ENCODE results near the gene SMC3. TPM values are rescaled to one million over a fixed set of nuclear protein-coding genes. Genes with fewer than 3 reads are reported as not detected.

SMC3 gene
- total and polyA plus RNA-seq, 2 experiments from 2014 or later, result 72.3 to 320 TPM

GRCh38 chr10:110629680-110630191 is 62.2 kb downstream of the SMC3 start:
- H3K4me3 Mint-ChIP-seq, result no peak overlapping the region
- Histone ChIP-seq H3K36me3 (ENCODE audit: insufficient read depth) (no peaks in the 10 kb centered on the region), H3K4me1 (ENCODE audit: insufficient read depth) (peaks cover 7% of the 10 kb centered on the region; the same call in 1 of the 2 replicates), H3K4me2 (no peak overlapping the region), H3K27ac (ENCODE audit: low read depth) (no peak overlapping the region), H4K20me1 (replicated peaks; ENCODE audit: insufficient read depth) (no peaks in the 10 kb centered on the region), H3K4me3 (no peak overlapping the region), H2AFZ (peak overlapping the region; percentile 50; the same call in 1 of the 2 replicates), H3K27me3 (ENCODE audit: insufficient read depth) (no peaks in the 10 kb centered on the region), H3F3A (replicated peaks; ENCODE audit: low read depth) (no peaks in the 10 kb centered on the region), H3K9me2 (ENCODE audit: insufficient read depth) (no peaks in the 10 kb centered on the region), H3K79me2 (replicated peaks; ENCODE audit: insufficient read depth) (no peaks in the 10 kb centered on the region)
- ATAC-seq, result no peak
- no peak for TF ChIP-seq NANOG (IDR thresholded peaks at IDR 0.05; ENCODE audit: borderline replicate concordance)
- no peak for TF ChIP-seq ETS1 (IDR thresholded peaks at IDR 0.05)
- peaks cover 2% of the 10 kb centered on the region for H3K27me3 Mint-ChIP-seq (ENCODE audit: insufficient read depth, low read depth, poor library complexity)
- H3K36me3 Mint-ChIP-seq (ENCODE audit: low read depth), result no peaks in the 10 kb centered on the region
- no peak for DNase-seq (ENCODE audit: low spot score)
- no peaks in the 10 kb centered on the region for H3K9me3 Mint-ChIP-seq
- H3K4me1 Mint-ChIP-seq, result peaks cover 12% of the 10 kb centered on the region; the same call in 2 of the 3 replicates
- H3K27ac Mint-ChIP-seq, result no peak overlapping the region

GRCh38 chr10:110631934-110632333 is 64.4 kb downstream of the SMC3 start:
- Mint-ChIP-seq H3K4me3 (no peak overlapping the region), H3K27me3 (ENCODE audit: insufficient read depth, low read depth, poor library complexity) (no peaks in the 10 kb centered on the region), H3K27ac (no peak overlapping the region), H3K4me1 (peaks cover 15% of the 10 kb centered on the region), H3K9me3 (no peaks in the 10 kb centered on the region), H3K36me3 (ENCODE audit: low read depth) (no peaks in the 10 kb centered on the region)
- TF ChIP-seq JUNB (IDR thresholded peaks at IDR 0.05; ENCODE audit: unreplicated experiment), result no peak
- TF ChIP-seq POLR2AphosphoS5 (IDR thresholded peaks at IDR 0.05; ENCODE audit: low read depth), result no peak
- no peak for TF ChIP-seq ZNF331 (CRISPR knock-in tag; IDR thresholded peaks at IDR 0.05; ENCODE audit: low read depth)
- TF ChIP-seq ZNF462 (CRISPR knock-in tag; IDR thresholded peaks at IDR 0.05), result no peak
- TF ChIP-seq EZH2phosphoT487 (IDR thresholded peaks at IDR 0.05; ENCODE audit: unreplicated experiment), result no peak
- no peak for TF ChIP-seq EZH2 (IDR thresholded peaks at IDR 0.05; ENCODE audit: low read depth, unreplicated experiment)
- Histone ChIP-seq H4K20me1 (replicated peaks; ENCODE audit: insufficient read depth) (no peaks in the 10 kb centered on the region), H3K27ac (ENCODE audit: low read depth) (no peak overlapping the region), H2AFZ (no peak overlapping the region), H3K27me3 (ENCODE audit: insufficient read depth) (no peaks in the 10 kb centered on the region), H3K4me3 (no peak overlapping the region), H3F3A (replicated peaks; ENCODE audit: low read depth) (no peaks in the 10 kb centered on the region), H3K4me2 (no peak overlapping the region), H3K79me2 (replicated peaks; ENCODE audit: insufficient read depth) (no peaks in the 10 kb centered on the region), H3K4me1 (ENCODE audit: insufficient read depth) (peaks cover 12% of the 10 kb centered on the region), H3K36me3 (ENCODE audit: insufficient read depth) (no peaks in the 10 kb centered on the region), H3K9me2 (ENCODE audit: insufficient read depth) (no peaks in the 10 kb centered on the region)
- DNase-seq (ENCODE audit: low spot score), result no peak
- ATAC-seq, result no peak

All from GM23338 (cell line).